GM21360 (cell line): Measurements from ENCODE around the gene KIF16B.

Experiments
- ATAC-seq: cut with Tn5 transposase; IDR thresholded peaks from one replicate; pipeline ENCODE4 v1.9.1; 2021; ENCODE audit warnings: mild to moderate bottlenecking, moderate library complexity; ENCODE audit not compliant: unreplicated experiment

Gene KIF16B

DNA sequence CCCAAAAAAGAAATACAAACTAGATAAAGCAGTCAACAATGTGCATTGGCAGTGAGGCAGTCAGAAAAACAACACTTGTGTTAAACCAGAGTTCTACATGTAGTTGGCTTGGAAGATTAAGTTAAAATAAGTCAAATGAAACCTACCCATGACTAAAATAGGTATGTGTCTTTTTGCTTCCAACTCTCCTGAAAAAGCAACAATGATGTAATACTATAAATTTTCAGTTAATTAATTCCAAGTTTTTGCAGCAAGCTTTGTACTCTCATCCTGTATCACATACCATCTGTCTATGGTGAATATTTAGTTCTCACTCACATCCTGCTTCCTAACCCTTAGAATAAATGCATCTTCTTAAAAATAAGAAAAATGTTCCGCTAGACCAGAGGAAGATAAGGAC, 261.5 kb downstream of the KIF16B start:
- no peak for ATAC-seq

- no peak for ATAC-seq
Observed at GRCh38 chr20:16308754-16309153, 264.5 kb downstream of the KIF16B start.

GRCh38 chr20:16302818-16303217, 270.4 kb downstream of the KIF16B start:
- ATAC-seq = no peak

GRCh38 chr20:16301986-16302385, 271.3 kb downstream of the KIF16B start:
- no peak for ATAC-seq

DNA sequence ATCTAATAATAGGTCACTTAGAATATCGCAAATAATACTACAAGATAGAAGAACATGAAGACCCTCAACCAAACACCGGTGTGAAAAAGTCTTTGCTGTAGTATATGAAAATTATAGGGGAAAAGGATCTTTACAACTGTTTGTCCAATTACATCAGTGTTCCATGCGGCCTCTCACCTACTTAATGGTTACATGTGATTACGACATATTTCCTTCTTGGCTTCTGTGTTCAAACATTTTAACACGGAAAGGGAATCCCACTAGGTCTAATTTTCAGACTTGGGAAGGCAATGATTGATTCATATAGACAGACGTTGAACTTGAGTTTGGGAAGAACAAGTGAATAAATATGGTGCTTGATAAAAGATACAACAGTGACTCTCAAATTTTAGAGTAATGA, 273.4 kb downstream of the KIF16B start:
- ATAC-seq = no peak

GRCh38 chr20:16296931-16297330, 276.3 kb downstream of the KIF16B start:
- no peak for ATAC-seq

- ATAC-seq = no peak
Observed at GRCh38 chr20:16295534-16295933, 277.7 kb downstream of the KIF16B start.

- ATAC-seq = no peak
Observed at GRCh38 chr20:16293590-16293989, 279.7 kb downstream of the KIF16B start.

DNA sequence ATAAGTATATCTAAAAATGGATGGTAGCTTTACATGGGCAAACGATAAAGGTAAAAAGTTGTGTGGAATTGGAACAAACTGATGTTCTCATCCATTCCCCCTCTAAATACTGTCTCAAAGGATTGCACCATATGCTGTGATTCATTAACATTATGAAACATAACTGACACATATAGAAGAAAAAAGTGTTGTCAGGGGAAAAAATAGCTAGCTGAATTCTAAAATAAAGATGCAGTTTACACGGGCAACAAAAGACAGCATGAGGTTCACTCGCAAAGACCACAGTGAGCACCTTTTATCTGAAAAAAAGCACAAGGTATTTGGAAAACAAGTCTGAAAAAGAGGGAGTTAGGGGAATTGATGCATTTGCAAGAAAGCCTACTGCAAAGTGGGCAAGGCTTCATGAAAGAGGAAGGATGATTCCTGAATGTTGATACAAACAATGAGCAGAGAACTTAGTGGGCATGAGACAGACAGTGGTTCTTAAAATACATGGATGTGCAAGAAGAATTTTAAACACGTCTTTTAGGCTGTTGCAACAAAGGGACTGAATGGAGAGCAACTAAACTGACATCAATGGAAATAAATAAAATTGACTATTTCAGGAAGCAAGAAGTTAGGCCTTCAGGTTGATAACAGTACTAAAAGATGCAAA, 280.9 kb downstream of the KIF16B start:
- ATAC-seq = no peak

DNA sequence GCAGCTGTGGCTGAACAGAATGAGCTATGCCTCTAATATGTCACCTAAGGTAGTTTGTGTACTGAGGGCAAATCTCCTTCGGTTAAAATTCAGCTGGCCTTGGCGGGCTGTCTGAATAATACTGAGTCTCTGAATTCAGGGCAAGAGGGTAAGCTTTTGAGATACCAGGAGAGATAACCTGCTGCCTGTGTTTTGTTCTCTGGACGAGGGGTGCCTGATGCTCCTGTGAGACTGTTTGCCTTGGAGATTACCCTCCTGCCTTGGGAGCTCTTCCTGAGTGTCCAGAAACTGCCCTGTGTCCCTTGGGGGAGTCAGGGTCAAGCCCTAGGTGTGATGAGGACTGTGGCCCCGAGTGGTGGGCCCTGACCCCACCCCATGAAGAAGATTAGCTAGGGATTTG, 282.9 kb downstream of the KIF16B start:
- no peak for ATAC-seq

DNA sequence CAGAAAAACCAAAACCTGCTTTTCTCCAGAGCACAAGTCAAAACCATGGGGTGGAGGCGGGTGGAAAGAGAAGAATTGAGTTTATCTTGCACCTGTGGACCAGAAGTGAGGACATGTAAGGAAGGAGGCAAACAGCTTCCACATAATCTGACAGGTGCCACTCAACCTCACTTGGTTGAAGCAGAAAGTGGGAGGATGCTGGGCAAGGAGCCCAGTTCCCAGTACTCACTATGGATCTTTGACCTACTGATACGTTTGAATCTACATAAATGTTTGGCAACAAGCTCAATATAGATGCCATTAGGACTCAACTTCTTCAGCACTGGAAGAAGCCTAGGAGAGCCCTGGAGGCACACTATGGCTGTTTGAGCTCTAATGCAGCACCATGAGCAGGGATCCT, 285.5 kb downstream of the KIF16B start:
- ATAC-seq = no peak

DNA sequence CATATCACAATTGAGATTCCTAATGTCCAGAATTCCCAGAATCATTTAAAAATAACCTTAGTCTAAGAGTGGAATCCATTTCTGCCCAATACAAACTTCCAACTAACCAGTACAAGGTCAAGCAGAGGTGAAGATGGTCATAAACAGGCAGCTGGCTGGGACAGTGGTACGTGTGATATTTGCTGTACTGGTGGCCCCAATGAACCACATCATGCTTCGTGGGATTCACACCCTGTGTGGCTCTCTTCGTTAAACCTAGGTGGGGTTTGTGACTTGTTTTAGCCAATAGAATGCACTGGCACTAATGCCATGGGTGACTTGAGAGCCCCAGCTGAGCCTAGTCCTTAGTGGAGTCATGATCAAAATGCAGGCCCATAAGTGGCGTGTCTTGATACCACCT, 286.6 kb downstream of the KIF16B start:
- no peak for ATAC-seq

GRCh38 chr20:16284385-16285100, 288.7 kb downstream of the KIF16B start:
- ATAC-seq = no peak

GRCh38 chr20:16283978-16284377, 289.3 kb downstream of the KIF16B start:
- no peak for ATAC-seq

DNA sequence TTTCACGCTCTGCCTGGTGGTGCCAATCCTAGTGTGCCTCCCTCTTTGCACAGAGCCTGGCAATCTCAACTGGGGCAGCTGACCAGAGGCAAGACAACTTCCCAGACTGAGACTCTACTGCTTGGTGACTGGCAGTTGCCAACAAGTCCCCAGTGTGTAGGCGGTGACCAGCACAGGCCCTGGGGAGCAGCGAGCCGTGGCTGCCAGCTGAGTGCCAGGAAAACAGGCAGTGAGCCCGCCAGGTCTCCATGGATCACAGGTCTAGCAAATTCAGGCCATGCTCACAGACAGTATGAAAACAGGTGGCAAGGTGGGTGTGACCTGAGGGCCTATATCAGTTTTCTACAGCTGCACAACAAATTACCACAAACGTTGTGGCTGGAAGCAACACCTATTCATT, 289.9 kb downstream of the KIF16B start:
- no peak for ATAC-seq

DNA sequence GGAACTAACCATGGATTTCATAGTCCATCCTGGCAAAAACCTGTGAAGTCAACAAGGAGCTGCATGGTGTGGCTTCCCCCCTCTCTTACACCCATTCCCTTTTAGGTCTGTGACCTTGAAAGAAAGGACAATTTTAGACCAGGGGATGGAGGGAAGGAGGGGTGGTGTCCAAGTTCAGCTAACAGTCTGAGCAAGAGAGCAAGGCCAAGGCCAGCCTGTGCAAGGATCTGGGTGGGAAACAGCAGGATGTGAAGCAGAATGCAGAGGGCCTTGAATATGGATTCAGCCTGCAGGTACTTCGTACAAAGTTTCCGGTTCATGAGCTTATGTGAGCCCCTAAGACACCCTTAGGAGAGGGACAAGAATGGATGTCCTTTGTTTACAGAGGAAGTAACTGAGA, 293.0 kb downstream of the KIF16B start:
- ATAC-seq = no peak

DNA sequence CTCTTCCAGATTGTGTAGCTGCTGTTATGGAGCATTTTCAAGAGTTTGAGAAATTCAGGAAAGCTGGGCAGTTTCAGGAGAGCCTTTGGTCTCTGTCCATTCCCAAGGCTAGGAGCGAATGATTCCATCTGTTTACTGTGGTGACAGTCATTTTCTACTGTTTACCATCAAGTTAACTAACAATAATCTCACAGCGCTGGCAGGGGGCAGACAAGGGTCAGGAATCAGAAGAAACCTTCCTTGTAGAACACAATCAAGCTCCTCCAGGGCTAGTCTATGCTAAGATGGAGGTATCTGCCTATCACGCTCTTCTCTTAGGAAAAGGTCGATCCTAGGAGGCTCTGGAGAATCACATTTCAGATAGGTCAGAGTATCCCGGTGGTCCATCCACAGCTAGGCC, 293.9 kb downstream of the KIF16B start:
- ATAC-seq = no peak

DNA sequence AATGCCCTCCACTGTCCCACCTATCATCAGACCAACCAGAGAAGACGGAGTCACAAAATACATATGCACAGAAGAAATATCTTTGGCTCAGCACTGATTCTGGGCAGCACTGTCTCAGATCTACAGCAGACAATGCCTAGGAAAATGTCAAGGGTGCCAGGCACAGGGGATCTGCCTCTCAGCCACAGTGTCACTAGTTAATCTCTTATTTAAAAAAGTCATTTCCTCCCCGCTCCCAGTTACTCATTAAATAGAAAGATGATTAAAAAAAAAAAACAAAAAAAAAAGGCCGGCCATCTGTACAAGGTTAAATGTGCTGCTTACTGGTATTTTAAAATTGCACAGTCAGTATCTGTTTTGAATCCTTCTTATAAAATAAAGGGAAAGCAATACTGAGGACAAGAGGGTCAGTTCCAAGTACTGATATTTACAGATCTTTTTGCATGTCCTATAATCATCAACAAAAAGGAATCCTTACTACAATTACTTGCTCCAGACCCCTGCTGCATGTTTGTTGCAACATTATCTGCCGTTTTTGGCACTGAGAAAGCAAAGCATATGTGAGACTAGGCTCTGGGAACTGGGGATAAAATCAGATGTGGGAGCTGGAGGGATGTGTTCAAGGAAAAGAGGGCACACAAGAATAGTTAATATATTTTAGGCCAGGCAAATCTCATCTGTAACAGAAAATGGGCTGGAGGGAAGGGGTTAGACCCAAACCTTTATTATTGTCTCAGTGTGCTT, 299.3 kb downstream of the KIF16B start:
- ATAC-seq = no peak

- no peak for ATAC-seq
Observed at GRCh38 chr20:16272780-16273360, 300.4 kb downstream of the KIF16B start.

DNA sequence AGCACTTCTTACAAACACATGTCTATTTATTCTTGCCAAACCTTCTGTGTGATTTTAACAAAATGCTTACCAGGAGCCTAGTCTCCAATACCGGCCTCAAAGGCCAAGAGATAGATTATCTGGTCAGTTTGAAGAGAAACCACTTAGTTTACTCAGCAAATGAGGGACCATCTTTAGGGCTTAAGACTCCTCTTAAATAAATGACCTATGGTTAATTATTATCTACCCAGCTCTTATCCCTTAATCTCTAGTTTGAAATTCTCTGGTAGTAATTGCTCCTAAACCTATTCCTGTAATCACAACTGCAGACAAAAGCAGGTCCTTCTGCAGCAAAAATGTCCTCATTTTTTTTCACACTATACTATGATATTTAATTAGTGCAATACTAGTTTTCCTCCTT, 301.8 kb downstream of the KIF16B start:
- ATAC-seq = no peak

GRCh38 chr20:16270989-16271388, 302.3 kb downstream of the KIF16B start:
- ATAC-seq = no peak
